Thymus (tissue), 11 donors: ENCODE results near the gene GNG2. TPM values are rescaled to one million over a fixed set of nuclear protein-coding genes. Genes with fewer than 3 reads are reported as not detected.
A peak's percentile ranks its signal among the peaks of the same experiment; 100 is the strongest.

ENCODE experiments used
- DNase-seq, 9 donors: peaks; one replicate each; pipeline ENCODE4 v3.0.0-alpha.2; 2013; ENCODE audit warnings: low spot score in 9 of 9, low read depth in 6 of 9, missing footprints in 1 of 9
- H3K27ac ChIP-seq, 2 donors: one replicate each; pipeline ENCODE4 v1.5.1; 2013; ENCODE audit warnings: control low read depth in 1 of 2, low read depth in 1 of 2, low read length in 1 of 2, mild to moderate bottlenecking in 1 of 2, moderate library complexity in 1 of 2
- H3K27me3 ChIP-seq, 2 donors: one replicate each; pipeline ENCODE4 v1.5.1; 2013; ENCODE audit warnings: low read length in 1 of 2; ENCODE audit not compliant: control insufficient read depth in 2 of 2, insufficient read depth in 1 of 2
- H3K36me3 ChIP-seq, 2 donors: one replicate each; pipeline ENCODE4 v1.5.1; 2013; ENCODE audit warnings: low read length in 1 of 2, mild to moderate bottlenecking in 1 of 2, moderate library complexity in 1 of 2; ENCODE audit not compliant: control insufficient read depth in 2 of 2, insufficient read depth in 2 of 2
- H3K4me1 ChIP-seq, 2 donors: one replicate each; pipeline ENCODE4 v1.5.1; 2013; ENCODE audit warnings: low read length in 2 of 2; ENCODE audit not compliant: control insufficient read depth in 2 of 2, insufficient read depth in 2 of 2
- H3K4me3 ChIP-seq, 2 donors: one replicate each; pipeline ENCODE4 v1.5.1; 2013; ENCODE audit warnings: low read length in 2 of 2, control low read depth in 1 of 2, mild to moderate bottlenecking in 1 of 2
- H3K9me3 ChIP-seq, 2 donors: one replicate each; pipeline ENCODE4 v1.5.1; 2013; ENCODE audit warnings: low read length in 1 of 2, mild to moderate bottlenecking in 1 of 2; ENCODE audit not compliant: control insufficient read depth in 2 of 2, insufficient read depth in 1 of 2
- WGBS: extraction: QIAGEN DNeasy Blood & Tissue Kit; methylation state at CpG from one replicate; pipeline ENCODE4 v1.1.7; 2013; 5-methylcytosine and 5-hydroxymethylcytosine counted together
- polyA plus RNA-seq: library from polyadenylated mRNA; stranded (reverse); fragments of 200-250 nt; gene quantifications from one replicate; pipeline ENCODE4 v1.2.3, GENCODE V29; 2013
- total RNA-seq: library from RNA; stranded (reverse); fragments of 120-200 nt; gene quantifications from one replicate; pipeline ENCODE4 v1.2.4, GENCODE V29; 2013
- donor health status: healthy.

The GNG2 gene
- total and polyA plus RNA-seq, 2 donors, result 43.6 to 49.4 TPM

- Histone ChIP-seq H3K27ac (no peak overlapping the region), H3K4me1 (peaks cover 0 to 5% of the 10 kb centered on the region in 2 donors), H3K27me3 (peaks cover 0 to 7% of the 10 kb centered on the region in 2 donors), H3K36me3 (no peaks in the 10 kb centered on the region), H3K9me3 (no peaks in the 10 kb centered on the region), H3K4me3 (no peak overlapping the region)
- WGBS, result 94% methylated on average over 3 of the region's 3 CpGs
- no peak for DNase-seq
Observed at GRCh38 chr14:51824191-51824590, 36.2 kb upstream of the GNG2 start.

- 98% methylated on average over 1 of the region's 1 CpG for WGBS
Observed at GRCh38 chr14:51825926-51826325, 34.5 kb upstream of the GNG2 start.

GRCh38 chr14:51828017-51828797 lies 32.2 kb upstream of the GNG2 start:
- Histone ChIP-seq H3K36me3 (no peaks in the 10 kb centered on the region), H3K4me1 (peaks cover 0 to 5% of the 10 kb centered on the region in 2 donors), H3K4me3 (no peak overlapping the region), H3K27ac (peak overlapping the region in 1 of 2 donors; percentile 11), H3K27me3 (peaks cover 0 to 7% of the 10 kb centered on the region in 2 donors), H3K9me3 (no peaks in the 10 kb centered on the region)
- DNase-seq, result peak in 3 of 9 donors; percentile 16 to 57 (median 39)
- WGBS, result 17% methylated on average over 8 of the region's 8 CpGs

More at GRCh38 chr14:51825926-51826325, 34.5 kb upstream of the GNG2 start:
- Histone ChIP-seq H3K36me3 (no peaks in the 10 kb centered on the region), H3K4me1 (peaks cover 0 to 5% of the 10 kb centered on the region in 2 donors), H3K27me3 (peaks cover 0 to 7% of the 10 kb centered on the region in 2 donors), H3K27ac (no peak overlapping the region), H3K4me3 (no peak overlapping the region), H3K9me3 (no peaks in the 10 kb centered on the region)
- no peak for DNase-seq

GRCh38 chr14:51834240-51834639 lies 26.2 kb upstream of the GNG2 start:
- peak in 2 of 9 donors; percentile 8 to 16 for DNase-seq
- H3K36me3 ChIP-seq, result no peaks in the 10 kb centered on the region
- no peaks in the 10 kb centered on the region for H3K4me1 ChIP-seq
- H3K27ac ChIP-seq, result no peak overlapping the region
- WGBS, result 82% methylated on average over 8 of the region's 8 CpGs
- H3K9me3 ChIP-seq, result no peaks in the 10 kb centered on the region
- H3K27me3 ChIP-seq, result no peaks in the 10 kb centered on the region
- no peak overlapping the region for H3K4me3 ChIP-seq

GRCh38 chr14:51836417-51836816 lies 24.0 kb upstream of the GNG2 start:
- Histone ChIP-seq H3K36me3 (no peaks in the 10 kb centered on the region), H3K4me3 (no peak overlapping the region), H3K27me3 (no peaks in the 10 kb centered on the region), H3K9me3 (no peaks in the 10 kb centered on the region), H3K4me1 (no peaks in the 10 kb centered on the region), H3K27ac (no peak overlapping the region)
- no peak for DNase-seq

- no peaks in the 10 kb centered on the region for H3K9me3 ChIP-seq
- DNase-seq, result no peak
- no peak overlapping the region for H3K27ac ChIP-seq
- H3K4me1 ChIP-seq, result peaks cover 8 to 22% of the 10 kb centered on the region in 2 donors
- H3K4me3 ChIP-seq, result no peak overlapping the region
- H3K27me3 ChIP-seq, result no peaks in the 10 kb centered on the region
- no peaks in the 10 kb centered on the region for H3K36me3 ChIP-seq
- 96% methylated on average over 6 of the region's 6 CpGs for WGBS
Observed at GRCh38 chr14:51844081-51844881, 16.1 kb upstream of the GNG2 start.

GRCh38 chr14:51845811-51846210 lies 14.6 kb upstream of the GNG2 start:
- Histone ChIP-seq H3K27ac (no peak overlapping the region), H3K4me3 (no peak overlapping the region), H3K9me3 (no peaks in the 10 kb centered on the region), H3K36me3 (no peaks in the 10 kb centered on the region), H3K4me1 (peaks cover 8 to 22% of the 10 kb centered on the region in 2 donors), H3K27me3 (no peaks in the 10 kb centered on the region)
- WGBS, result 98% methylated on average over 3 of the region's 3 CpGs
- no peak for DNase-seq

- peak; percentile 68 to 94 (median 81) for DNase-seq
- Histone ChIP-seq H3K27me3 (no peaks in the 10 kb centered on the region), H3K27ac (peak overlapping the region; percentile 98 to 100), H3K36me3 (no peaks in the 10 kb centered on the region), H3K4me1 (peaks cover 8 to 22% of the 10 kb centered on the region in 2 donors), H3K9me3 (no peaks in the 10 kb centered on the region), H3K4me3 (peak overlapping the region; percentile 46 to 63)
- WGBS, result 2% methylated on average over 16 of the region's 16 CpGs
Observed at GRCh38 chr14:51846631-51847488, 13.6 kb upstream of the GNG2 start.
